HG03095 (cell line): Measurements from ENCODE around the gene GRAMD1B.
"Not testable (repeated sequence)": the region's sequence is repeated elsewhere in the genome, so short reads cannot be mapped to it uniquely, and the experiment has no call there.

Experiments used
- ATAC-seq: cut with Tn5 transposase; IDR thresholded peaks from one replicate; pipeline ENCODE4 v1.9.1; 2021; ENCODE audit warnings: moderate library complexity; ENCODE audit not compliant: unreplicated experiment

GRAMD1B gene

DNA sequence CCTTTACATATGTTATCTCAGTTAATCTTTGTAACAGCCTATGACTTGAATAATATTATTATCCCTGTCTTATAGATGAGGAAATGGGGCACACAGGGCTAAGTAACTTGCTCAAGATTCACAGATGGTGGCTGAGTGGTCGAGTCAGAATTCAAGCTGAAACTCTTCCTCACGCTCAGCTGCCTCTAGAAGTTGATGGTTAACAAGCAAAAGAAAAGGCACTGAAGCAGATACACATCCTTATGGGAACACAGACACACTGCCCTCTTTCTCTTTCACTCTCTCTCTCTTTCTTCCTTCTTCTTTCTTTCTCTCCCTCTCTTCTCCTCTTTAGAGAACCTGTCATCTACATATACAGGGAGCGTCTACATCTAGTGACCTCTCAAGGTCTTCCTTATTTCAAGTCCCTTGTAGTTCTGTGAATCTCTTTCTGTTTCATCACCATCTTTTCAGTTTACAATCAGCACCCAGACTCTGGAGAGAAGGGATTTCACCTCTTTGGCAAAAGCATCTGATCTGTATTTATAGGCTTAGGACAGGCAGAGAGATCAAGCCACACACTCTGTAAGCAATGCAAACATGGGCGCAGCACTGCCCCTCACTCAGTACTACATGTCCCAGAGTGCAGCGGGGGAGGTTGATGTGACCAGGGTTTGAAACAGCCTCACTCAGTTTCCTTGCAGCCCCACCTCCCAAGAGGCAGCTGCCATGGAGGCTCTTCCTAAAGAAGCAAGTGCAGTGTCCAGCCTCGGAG lies 75.7 kb downstream of the GRAMD1B start:
- ATAC-seq: no peak

DNA sequence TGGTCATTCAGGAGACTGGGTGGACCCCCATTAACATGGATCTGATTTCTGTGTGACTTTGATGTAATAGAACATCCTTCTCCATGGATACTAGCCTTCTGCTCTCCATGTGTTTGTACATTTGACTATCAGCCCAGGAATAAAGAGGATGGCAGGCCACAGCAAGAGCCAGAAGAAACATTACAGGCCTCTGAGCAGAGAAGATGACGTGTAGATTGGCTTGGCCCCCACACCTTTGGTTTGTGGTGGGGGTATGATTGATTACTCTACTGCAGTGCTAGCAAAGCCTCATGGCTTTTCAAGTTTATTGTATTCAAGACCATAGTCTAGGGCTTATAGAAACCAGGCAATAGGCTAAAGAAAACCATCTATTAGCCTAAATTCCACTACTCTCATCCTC lies 77.0 kb downstream of the GRAMD1B start:
- no peak for ATAC-seq

DNA sequence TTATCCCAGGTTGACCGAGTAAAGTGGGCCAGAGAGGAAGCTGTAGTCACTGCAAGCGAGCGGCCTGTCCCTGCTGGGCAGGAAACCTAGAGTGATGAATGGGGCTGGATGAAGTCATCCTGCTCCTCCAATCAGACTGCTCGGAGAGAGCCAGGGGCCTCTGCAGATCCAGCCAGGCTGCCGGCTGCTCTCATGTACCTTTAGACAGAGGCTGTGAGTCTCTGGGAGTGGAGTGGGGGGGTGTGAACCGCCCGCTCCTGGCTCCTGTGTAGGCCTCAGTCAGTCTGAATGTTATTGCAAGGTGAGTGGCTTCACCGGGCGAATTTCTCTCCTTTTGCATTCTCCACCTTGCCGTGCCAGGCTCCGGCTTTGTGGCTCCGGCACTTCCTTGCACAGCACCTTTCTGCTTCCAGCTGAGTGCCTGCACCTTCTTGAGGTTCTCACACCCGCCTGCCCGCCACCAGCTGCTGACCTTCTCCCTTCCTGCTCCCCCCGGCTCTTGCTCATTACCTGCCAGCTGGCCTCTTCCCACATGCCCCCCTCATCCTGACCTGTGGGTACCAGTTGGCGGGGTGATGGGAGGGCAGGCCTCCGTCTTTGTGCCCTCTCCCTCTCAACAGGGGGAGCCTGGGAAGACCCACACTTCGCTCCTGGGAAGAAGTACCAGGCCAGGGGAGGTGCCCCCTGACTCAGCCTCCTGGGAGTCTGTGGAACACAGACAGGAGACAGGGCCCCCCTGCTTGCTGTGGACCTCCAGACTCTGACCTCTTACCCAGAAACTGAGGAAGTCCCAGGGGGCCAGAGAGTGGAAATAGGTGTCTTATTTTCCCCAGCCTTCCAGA lies 79.9 kb downstream of the GRAMD1B start:
- no peak for ATAC-seq

DNA sequence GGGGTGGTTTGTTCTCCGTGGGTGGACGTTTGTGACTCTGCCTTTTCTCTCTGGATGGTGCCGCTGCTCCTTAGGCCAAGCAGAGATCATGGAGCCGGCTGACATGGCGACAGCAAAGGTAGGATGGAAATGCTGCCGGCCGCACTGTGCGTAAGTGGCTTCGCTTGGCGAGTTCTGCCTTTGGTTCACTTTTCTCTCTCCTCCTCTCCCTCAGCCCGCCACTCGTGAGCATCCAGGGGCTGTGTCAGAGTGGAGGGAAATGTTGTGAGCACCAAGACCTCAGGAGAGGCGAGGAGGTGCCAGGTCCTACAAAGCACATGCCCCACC lies 80.5 kb downstream of the GRAMD1B start:
- no peak for ATAC-seq

DNA sequence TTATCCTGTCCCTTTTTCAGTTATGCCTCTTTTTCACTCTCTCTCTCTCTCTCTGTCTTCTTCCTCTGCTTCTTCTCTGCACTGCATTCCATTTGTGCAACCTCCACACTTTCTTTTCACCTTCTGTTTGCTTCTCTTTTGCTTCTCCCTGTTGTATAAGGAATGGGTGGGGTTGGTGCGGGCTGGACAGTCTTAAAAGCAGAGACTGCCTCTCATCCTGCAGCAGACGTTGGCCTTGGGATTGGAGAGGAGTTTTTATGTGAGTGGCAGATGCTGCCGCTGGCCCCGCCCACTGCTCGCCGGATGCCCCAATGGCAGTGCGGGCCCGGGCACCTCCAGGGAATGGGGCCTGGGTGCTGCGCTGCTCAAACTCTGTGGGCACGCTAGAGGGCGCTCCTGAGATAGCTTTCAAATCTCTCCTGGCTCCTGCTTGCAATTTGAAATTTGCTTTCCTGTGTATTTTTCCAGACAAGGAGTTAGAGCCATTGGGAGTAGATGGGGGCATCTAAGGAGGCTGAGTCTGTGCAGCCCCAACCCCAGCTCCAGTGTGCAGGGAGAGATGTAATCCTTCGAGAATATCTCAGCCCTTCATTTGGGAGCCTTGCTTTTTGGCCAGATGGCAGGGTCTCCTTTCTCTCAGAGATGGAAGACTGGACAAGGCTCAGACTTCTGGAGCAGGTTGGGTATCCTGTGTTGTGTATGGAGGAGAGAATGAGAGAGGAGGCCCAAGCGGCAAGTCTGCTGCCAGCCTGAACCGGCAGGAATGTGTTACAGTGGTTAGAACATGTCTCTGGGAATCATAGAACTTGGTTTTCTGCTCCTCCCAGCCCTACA lies 81.2 kb downstream of the GRAMD1B start:
- ATAC-seq: peak; percentile 78

DNA sequence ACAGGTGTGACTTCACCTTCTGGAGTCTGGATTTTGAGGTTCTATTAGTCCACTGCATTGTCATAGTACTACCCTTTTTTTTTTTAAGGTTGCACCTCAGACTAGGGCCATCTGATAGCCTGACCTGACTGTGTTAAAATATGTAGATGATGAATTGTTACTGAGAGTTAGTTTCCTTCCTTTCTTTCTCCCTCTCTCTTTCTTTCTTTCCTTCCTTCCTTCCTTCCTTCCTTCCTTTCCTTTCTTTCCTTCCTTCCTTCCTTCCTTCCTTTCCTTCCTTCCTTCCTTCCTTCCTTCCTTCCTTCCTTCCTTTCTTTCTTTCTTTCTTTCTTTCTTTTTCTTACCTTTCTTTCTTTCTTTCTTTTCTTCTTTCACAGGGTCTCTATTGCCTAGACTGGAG lies 83.2 kb downstream of the GRAMD1B start:
- not testable (repeated sequence) for ATAC-seq

DNA sequence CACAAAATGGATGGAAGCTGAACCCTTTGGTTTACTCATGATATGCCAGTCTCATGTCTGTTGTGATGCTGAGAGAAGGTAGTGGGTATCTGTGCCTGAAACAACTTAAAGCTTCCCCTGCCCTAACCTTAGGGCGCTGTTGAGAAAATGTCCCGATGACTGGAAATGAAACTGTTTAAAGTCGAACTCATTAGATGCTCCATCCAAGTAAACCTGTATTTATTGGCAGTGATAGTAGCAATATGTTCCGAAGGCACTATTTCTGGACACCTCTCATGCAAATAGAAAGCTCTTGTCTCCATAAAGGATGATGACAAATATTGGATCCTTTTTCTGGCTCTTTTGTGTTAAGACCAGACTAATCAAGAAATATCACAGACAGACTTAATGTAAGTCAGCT lies 86.2 kb downstream of the GRAMD1B start:
- no peak for ATAC-seq

DNA sequence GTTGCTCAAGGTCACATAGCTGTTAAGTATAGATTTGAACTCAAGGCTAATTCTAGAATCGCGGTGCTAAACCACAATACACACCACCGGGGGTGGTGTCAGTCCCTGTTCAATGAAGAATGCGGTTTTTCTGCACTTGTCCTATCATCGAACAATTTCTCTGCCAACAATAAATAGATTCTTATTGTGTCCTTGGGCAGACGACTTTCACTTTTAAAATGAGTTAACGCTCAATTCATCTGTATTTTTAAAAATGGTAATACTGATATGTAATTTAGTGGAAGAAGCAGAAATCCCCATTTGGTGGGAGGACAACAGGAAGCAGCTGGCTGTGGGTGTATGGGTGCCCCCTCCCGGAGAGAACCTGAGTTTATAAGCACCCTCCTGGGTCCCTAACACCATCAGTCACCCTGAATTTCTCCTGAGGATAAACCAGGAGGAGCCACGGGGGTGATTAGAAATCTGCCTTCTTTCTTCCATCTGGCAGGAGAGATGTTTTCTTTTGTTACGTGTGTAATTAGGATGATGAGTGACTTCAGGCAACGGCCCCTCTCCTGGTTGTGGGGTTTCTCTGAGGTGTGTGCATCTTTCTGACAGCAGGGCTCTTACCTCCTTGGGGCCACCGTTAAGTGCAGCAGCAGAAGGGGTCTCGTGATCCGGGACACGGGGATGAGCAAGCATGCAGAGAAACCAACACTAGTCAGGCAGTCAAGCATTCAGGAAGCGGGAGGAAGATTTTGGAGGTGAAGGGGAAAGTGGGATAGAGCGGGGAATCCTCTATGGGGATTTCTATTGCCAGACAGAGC lies 87.7 kb downstream of the GRAMD1B start:
- ATAC-seq: peak; percentile 53

DNA sequence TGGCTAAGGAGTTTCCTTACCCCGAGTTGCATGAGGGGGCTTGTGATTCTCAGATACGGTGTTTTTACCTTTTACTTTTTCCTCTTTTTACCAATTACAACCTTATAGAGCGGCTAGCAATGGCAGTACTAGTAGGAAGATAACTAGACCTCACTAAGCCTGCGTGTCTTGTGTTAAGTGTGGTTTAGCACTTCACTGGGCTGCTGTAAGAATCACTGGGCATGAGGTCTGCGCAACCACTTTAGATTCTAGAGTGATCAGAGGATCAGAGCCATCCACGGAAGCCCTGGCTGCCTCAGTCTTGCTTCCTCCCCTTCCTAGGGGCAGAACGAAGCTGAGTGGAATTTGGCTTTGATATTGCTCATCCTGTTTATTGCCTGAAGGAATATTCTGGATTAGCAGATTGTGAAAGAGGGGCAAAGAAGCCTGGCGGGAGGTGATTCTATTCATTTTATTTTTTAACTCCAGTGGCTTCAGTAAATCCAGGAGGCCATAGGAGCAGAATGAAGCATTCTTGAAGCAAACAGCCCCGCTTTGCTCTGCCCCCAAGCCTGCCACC lies 88.5 kb downstream of the GRAMD1B start:
- peak; percentile 60 for ATAC-seq

DNA sequence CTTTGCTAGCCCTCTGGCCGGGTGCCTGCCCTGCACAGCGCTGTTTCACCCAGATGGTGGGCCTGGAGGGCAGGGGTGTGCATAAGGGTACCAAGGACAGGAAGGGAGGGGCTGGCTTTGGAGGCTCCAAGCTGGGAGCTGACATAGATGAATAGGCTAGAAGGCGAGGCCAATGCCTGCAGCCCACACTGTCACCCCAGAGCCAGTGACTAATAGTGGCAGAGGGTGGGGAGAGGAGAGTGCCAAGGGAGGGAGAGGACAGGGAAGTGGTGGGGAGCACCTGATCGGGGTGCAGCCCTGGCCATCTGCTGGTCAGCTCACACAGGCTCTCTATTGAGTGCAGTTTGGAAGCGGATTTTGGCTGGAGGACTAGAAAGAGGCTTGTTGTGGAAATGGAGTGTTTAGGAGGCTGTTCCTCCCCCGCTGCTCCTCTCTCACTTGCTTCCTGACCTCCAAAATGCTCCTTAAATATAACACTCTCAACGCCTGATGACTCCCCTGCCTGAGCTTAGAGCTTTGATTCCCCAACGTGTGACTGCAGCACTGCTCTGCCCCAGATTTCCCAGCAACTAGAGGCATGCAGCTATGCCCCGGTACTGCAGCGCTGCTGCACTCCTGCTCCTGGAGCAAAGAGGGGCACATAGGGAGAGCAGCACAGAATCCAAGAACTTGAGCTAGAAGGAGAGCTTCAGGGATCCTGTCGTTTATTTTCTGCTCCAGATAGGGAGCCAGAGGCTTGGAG lies 89.2 kb downstream of the GRAMD1B start:
- ATAC-seq: no peak

DNA sequence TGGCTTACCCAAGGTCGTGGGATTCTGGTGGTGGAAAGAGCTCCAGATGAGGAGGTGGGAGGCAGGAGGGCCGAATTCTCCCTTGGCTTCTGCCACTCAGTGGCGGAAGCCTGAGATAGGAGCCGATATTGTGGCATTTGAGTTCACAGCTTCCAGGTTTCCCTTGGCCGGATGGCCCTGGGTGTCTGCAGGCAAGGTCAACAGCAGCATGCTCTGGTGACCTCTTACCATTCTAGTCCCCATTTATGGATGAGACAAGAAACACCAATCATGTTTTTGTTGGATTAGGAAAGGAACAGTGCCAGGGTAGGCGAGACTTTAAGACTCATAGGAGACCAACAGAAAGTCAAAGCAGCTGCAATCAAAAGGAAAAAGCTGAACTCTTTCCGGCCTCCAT lies 89.7 kb downstream of the GRAMD1B start:
- no peak for ATAC-seq

DNA sequence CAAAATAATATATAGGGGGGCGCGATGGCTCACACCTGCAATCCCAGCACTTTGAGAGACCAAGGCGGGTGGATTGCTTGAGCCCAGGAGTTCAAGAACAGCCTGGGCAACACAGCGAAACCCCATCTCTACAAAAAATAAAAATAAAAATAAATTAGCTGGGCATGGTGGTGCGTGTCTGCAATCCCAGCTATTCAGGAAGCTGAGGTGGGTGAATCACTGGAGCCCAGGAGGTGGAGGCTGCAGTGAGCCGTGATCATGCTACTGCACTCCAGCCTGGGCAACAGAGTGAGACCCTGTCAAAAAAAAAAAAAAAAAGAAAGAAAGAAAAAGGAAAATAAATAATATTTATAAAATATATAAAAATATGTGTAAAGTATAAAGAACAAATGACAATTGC lies 90.4 kb downstream of the GRAMD1B start:
- not testable (repeated sequence) for ATAC-seq

DNA sequence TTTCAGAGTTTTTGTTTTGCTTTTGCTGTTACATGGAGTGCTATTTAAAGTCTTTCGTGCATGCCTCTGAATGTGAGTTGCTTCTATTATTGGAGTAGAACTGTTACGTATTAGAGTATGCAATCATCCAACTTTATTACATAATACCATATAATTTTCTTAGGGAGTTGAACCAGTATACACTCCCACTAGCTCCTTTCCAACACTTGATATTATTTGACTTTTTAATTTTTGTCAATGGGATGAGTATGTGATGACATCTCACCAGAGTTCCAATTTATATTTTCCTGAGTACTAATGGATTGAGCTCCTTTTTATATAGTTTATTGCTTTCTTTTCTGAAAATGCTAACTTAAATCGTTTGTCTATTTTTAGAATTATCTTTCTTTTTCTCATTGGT lies 90.9 kb downstream of the GRAMD1B start:
- ATAC-seq: no peak

DNA sequence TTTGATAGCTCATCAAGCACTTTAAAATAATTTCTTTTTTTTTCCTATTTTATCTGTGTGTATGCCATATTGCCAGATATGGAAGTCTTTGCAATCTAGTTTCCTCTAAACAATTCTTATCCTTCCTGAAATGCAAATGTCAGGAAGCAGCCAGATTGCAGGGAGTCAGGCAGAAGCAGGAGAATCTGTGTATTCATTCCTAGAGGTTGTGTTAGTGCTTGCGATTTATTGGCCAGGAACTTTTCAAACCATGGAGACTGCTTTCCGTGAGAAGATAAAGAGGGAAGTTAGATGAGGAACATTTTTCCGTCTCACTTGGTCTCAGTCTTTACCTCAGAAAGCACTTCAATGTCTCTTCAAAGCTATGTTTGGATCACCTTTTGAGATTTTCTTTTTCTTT lies 91.9 kb downstream of the GRAMD1B start:
- no peak for ATAC-seq

DNA sequence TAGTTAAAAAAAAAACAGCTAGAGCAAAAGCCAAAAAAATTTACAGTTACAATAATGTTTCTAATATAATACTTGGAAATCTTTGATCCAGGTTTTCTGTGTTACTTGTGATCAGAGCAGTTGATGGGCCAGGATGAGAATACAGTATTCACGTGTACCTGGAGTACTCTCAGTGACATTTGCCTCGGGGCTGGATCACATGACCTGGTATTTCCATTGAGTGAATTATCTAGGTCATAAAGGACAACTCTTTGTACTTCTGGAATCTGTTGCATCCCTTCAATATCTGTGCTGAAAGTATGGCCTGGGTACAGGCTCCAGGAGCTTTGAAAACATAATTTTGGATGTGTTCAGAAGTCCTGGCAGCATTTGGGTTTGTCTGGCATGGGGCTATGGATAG lies 93.5 kb downstream of the GRAMD1B start:
- no peak for ATAC-seq

DNA sequence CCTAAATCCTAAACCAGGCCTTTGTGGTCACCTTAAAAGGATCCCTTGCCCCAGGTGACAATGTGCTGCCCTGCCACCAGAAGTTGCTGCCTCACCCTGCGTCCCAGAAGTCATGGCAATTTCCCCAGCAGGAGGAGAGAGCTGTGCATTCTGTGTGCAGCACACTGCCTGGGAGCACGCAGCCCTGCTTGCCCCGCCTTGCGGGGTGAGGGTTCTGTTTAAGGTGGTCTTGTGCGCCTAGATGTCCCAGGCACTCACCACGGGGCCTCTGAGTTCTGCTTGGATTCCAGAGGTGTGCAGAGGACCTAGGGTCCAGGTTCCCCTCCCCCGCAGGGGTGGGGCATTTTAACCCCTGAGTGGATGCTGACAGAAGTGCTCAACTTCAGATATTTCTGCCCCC lies 95.0 kb downstream of the GRAMD1B start:
- ATAC-seq: no peak

DNA sequence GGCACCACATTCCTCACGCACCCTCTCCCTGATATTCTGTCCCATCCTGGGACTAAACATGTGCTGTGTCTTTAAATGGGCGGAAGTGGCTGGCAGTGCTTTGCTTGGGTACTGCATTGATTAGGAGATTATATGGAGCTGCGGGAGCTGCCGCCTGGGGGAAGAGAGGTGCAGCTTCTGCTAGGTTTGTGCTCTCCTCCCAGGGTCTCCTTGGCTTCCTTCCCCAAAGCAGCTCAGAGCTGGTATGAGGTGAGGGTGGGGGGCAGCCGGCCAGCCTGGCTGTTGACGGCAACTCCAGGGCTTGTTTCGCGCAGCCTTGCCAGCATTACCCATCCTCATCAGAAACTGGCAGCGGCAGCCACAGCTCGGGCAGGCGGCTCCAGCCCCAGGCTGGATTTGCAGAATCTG lies 95.4 kb downstream of the GRAMD1B start:
- ATAC-seq: no peak

DNA sequence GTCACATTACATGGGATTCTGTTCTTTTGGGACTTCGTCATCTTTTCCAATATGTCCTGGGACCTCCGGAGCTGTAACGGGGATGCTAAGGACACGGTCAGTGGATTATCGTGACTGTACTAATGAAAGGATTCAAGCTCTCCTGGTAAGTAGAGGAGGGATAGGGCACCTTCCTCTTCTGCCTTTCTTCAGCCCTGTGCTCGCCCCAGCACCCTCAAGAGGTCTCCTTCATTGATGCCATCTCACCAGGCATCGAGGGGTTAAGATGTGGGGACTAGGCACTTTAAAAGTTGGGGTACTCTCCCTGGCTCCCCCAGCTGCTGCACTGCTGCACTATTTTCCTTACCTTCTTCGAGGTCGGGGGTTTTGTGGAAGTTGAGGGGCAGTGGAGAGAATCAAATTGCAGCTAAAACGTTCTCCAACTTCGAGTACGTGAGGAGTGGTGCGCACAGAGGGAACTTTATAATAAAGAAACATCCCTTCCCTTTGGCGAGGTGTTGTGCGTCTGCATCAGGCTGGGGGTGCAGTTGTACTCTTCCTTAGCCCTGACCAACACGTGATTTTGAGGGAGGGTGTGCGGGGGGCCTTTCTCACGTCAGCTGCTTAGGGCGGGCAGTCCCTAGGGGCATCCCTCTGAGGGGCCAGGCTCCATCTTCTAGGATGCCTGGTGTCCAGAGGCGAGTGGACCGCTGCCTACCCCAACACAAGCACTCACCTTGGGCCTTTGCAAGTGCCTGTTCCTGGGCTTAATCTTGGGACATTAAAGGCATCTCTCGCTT lies 96.1 kb downstream of the GRAMD1B start:
- ATAC-seq: no peak

DNA sequence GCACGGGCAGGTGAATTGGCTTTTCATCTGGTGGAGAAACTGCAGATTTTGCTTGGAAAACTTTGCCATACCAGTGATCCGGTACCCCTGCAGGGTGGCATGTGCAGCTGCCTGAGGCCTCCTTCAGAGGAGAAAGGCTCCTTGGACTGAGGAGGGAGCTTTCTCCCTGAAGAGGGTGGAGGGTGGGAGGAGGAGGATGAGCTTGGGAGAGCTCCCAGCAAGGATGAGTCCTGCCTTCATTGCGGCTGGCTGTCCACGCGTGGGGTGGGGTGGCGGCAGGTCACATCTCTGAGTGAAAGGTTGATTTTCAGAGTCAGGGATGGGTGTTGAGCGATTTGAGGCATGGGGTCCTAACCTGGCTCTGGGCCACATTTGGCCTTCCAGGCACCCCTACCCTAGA lies 96.8 kb downstream of the GRAMD1B start:
- ATAC-seq: no peak
